ENCODE data around the gene FAM151B.

DNA sequence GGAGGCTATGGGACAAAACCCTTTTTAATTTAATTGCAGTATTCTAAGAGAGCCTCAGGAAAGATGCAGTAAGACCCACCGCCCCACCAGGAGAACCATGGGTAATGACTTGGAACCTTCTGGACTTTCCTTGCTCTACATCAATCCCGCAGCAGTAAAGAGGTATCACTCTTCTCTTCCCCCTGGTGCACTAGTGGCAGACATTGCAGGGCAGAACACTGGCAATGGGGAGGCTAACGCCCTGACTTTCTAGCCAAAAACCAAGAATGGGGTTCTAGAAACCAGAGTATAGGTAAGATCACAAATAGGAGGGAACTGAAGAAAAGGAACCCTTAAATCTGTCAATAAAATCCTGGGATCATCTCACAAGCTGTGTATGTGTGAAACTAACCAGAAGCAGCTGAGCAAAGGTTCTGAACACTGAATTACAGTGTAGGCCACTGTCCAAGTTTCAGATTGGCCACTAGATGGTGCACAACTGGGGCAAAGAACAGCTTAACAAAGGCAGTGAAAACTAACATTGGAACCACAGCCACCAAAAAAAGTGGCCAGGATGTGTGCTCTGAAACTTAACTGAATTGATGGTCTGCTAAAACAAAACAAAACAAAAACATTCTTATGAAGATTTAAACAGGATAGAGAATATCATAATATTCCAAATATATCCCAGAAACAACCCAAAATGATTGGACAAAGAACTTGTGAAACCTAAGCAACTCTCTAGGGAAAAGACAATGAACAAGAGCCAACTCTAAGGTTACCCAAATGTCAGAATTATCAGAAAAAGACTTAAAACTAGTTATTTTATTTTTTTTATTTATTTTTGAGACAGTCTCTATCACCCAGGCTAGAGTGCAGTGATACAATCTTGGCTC, 6.6 kb upstream of the FAM151B start:
- TF ChIP-seq, protein P1, sequence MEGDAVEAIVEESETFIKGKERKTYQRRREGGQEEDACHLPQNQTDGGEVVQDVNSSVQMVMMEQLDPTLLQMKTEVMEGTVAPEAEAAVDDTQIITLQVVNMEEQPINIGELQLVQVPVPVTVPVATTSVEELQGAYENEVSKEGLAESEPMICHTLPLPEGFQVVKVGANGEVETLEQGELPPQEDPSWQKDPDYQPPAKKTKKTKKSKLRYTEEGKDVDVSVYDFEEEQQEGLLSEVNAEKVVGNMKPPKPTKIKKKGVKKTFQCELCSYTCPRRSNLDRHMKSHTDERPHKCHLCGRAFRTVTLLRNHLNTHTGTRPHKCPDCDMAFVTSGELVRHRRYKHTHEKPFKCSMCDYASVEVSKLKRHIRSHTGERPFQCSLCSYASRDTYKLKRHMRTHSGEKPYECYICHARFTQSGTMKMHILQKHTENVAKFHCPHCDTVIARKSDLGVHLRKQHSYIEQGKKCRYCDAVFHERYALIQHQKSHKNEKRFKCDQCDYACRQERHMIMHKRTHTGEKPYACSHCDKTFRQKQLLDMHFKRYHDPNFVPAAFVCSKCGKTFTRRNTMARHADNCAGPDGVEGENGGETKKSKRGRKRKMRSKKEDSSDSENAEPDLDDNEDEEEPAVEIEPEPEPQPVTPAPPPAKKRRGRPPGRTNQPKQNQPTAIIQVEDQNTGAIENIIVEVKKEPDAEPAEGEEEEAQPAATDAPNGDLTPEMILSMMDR (IDR thresholded peaks at IDR 0.05 in 8 of 11, conservative IDR thresholded peaks at IDR 0.05 in 3 of 11), result peak in 10 of 11 experiments; percentile 28 to 74 (median 58)
- no peak for TF ChIP-seq POLR2A (IDR thresholded peaks at IDR 0.05)
